ENCODE results near the gene HPCAL1.

DNA sequence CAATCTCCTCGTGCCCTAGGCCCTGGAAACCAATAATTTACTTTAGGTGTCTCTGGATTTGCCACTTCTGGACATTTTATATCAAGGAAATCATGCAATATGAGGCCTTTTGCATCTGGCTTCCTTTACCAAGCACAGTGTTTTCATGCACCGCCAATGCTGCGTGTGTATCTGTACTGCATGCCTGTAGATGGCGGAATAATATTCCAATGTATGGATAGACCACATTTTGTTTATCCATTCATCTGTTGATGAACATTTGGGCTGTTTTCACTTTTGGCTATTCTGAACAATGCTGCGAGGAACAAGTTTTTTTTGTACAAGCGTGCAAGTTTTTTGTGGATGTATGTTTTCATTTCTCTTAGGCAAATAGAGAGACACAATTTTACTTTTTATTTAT, 18.9 kb downstream of the HPCAL1 start:
- TF ChIP-seq, protein P1, sequence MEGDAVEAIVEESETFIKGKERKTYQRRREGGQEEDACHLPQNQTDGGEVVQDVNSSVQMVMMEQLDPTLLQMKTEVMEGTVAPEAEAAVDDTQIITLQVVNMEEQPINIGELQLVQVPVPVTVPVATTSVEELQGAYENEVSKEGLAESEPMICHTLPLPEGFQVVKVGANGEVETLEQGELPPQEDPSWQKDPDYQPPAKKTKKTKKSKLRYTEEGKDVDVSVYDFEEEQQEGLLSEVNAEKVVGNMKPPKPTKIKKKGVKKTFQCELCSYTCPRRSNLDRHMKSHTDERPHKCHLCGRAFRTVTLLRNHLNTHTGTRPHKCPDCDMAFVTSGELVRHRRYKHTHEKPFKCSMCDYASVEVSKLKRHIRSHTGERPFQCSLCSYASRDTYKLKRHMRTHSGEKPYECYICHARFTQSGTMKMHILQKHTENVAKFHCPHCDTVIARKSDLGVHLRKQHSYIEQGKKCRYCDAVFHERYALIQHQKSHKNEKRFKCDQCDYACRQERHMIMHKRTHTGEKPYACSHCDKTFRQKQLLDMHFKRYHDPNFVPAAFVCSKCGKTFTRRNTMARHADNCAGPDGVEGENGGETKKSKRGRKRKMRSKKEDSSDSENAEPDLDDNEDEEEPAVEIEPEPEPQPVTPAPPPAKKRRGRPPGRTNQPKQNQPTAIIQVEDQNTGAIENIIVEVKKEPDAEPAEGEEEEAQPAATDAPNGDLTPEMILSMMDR (IDR thresholded peaks at IDR 0.05), result no peak
- TF ChIP-seq POLR2A (IDR thresholded peaks at IDR 0.05), result no peak
